RWPE2 (cell line): ENCODE measurements around the gene ZNF20.

Source experiments
- ATAC-seq: fragments of 200-7000 bp; cut with Tn5 transposase; 3 replicates; pipeline ENCODE4 v1.9.1; 2021; ENCODE audit warnings: low read depth
- DNase-seq: peaks from one replicate; pipeline ENCODE4 v3.0.0-alpha.2; 2020; ENCODE audit warnings: low spot score
- H3K27ac ChIP-seq: fragments of 450-650 bp; 2 replicates; pipeline ENCODE4 v1.5.1; 2017; ENCODE audit warnings: mild to moderate bottlenecking; ENCODE audit not compliant: poor library complexity, severe bottlenecking
- H3K27me3 ChIP-seq: fragments of 250-450 bp; sonication (Bioruptor Pico); 2 replicates; pipeline ENCODE4 v1.5.1; 2021; ENCODE audit warnings: mild to moderate bottlenecking, moderate library complexity; ENCODE audit not compliant: insufficient read depth, poor library complexity, severe bottlenecking
- H3K36me3 ChIP-seq: fragments of 250-450 bp; sonication (Bioruptor Pico); 2 replicates; pipeline ENCODE4 v1.5.1; 2020; ENCODE audit warnings: low read depth, mild to moderate bottlenecking, moderate library complexity
- H3K4me1 ChIP-seq: fragments of 250-450 bp; sonication (Bioruptor Pico); 2 replicates; pipeline ENCODE4 v1.5.1; 2021; ENCODE audit warnings: mild to moderate bottlenecking, moderate library complexity; ENCODE audit not compliant: insufficient read depth, poor library complexity, severe bottlenecking
- H3K4me3 ChIP-seq: fragments of 250-450 bp; sonication (Bioruptor Pico); 2 replicates; pipeline ENCODE4 v1.5.1; 2021; ENCODE audit warnings: mild to moderate bottlenecking, moderate library complexity; ENCODE audit not compliant: severe bottlenecking
- H3K9me3 ChIP-seq: fragments of 250-450 bp; sonication (Bioruptor Pico); 2 replicates; pipeline ENCODE4 v1.5.1; 2021; ENCODE audit warnings: mild to moderate bottlenecking, moderate library complexity; ENCODE audit not compliant: severe bottlenecking
- TF ChIP-seq, protein P1 (sequence below): fragments of 450-650 bp; IDR thresholded peaks from one replicate; pipeline ENCODE4 v1.5.1; 2017; ENCODE audit warnings: mild to moderate bottlenecking, moderate library complexity; ENCODE audit not compliant: poor library complexity, severe bottlenecking

The ZNF20 gene

DNA sequence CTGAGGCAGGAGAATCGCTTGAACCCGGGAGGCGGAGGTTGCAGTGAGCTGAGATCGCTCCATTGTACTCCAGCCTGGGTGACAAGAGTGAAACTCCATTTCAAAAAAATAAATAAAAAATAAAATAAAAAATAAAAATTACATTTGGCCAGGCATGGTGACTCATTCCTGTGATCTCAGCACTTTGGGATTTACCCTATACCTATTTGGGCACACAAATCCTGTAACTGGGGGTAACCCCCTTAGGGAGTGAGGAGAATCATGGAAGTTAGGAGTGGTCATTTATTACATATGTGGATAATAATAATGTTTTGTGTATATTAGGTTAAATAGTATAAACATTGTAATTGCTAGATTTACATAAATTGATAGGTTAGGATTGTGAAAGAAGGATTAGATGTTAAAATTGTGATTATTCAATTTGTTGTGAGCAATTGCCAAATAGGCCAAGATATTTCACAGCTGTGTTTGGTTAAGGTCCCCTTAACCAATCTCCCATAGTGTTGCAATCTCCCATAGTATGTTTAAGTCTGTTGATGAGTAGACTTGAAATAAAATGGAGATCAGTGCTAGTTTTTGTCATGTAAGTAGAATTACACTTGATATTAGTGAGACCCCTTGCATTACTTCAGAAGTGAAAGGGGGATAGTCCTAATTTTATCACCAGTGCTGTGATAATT lies 44.9 kb downstream of the ZNF20 start:
- Histone ChIP-seq H3K27me3 (no peaks in the 10 kb centered on the region), H3K9me3 (no peaks in the 10 kb centered on the region), H3K27ac (no peak overlapping the region)

DNA sequence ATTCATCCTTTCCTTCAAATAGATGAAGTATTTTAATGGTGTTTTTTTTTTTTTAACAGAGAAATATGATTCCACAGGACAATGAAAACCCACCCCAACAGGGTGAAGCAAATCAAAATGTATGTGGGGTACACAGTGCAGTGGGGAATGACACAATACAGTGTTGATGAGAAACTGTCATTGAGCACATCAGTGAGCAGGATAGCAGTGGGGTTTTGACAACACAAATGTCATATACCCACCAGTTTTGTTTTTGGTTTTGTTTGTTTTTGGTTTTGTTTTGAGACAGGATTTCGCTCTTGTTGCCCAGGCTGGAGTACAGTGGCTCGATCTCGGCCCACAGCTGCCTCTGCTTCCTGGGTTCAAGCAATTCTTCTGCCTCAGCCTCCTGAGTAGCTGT lies 46.4 kb downstream of the ZNF20 start:
- ATAC-seq (no peak), DNase-seq (no peak)
- Histone ChIP-seq H3K4me3 (no peak overlapping the region), H3K4me1 (peaks cover 5% of the 10 kb centered on the region), H3K27me3 (no peaks in the 10 kb centered on the region), H3K9me3 (no peaks in the 10 kb centered on the region), H3K36me3 (no peaks in the 10 kb centered on the region), H3K27ac (no peak overlapping the region)
- TF ChIP-seq, protein P1, sequence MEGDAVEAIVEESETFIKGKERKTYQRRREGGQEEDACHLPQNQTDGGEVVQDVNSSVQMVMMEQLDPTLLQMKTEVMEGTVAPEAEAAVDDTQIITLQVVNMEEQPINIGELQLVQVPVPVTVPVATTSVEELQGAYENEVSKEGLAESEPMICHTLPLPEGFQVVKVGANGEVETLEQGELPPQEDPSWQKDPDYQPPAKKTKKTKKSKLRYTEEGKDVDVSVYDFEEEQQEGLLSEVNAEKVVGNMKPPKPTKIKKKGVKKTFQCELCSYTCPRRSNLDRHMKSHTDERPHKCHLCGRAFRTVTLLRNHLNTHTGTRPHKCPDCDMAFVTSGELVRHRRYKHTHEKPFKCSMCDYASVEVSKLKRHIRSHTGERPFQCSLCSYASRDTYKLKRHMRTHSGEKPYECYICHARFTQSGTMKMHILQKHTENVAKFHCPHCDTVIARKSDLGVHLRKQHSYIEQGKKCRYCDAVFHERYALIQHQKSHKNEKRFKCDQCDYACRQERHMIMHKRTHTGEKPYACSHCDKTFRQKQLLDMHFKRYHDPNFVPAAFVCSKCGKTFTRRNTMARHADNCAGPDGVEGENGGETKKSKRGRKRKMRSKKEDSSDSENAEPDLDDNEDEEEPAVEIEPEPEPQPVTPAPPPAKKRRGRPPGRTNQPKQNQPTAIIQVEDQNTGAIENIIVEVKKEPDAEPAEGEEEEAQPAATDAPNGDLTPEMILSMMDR, result no peak

More for the DNA sequence above, 44.9 kb downstream of the ZNF20 start:
- TF ChIP-seq, protein P1, result no peak
- DNase-seq (no peak), ATAC-seq (peak; percentile 48; the same call in 2 of the 3 replicates)
- peaks cover 5% of the 10 kb centered on the region for H3K4me1 ChIP-seq
- no peaks in the 10 kb centered on the region for H3K36me3 ChIP-seq
- H3K4me3 ChIP-seq, result no peak overlapping the region

DNA sequence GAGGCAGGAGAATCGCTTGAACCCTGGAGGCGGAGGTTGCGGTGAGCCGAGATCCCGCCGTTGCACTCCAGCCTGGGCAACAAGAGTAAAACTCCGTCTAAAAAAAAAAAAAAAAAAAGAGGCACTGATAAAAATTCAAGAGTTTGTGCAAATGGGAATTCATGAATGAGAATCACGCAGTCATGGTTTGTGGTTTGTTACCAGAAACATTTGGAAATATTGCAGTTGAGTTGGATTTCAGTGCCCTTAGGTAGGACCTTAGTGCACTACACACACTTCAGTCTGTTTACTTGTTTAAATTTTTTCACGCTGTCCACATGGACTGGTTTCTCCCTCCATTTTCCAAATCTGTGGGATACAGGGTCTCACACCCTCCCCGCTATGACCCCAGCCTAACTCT lies 47.2 kb downstream of the ZNF20 start:
- TF ChIP-seq, protein P1, result no peak
- peak overlapping the region; percentile 37 for H3K4me3 ChIP-seq
- no peaks in the 10 kb centered on the region for H3K27me3 ChIP-seq
- DNase-seq (no peak), ATAC-seq (no peak)
- peaks cover 1% of the 10 kb centered on the region for H3K4me1 ChIP-seq
- H3K36me3 ChIP-seq, result no peaks in the 10 kb centered on the region
- no peak overlapping the region for H3K27ac ChIP-seq
- no peaks in the 10 kb centered on the region for H3K9me3 ChIP-seq

DNA sequence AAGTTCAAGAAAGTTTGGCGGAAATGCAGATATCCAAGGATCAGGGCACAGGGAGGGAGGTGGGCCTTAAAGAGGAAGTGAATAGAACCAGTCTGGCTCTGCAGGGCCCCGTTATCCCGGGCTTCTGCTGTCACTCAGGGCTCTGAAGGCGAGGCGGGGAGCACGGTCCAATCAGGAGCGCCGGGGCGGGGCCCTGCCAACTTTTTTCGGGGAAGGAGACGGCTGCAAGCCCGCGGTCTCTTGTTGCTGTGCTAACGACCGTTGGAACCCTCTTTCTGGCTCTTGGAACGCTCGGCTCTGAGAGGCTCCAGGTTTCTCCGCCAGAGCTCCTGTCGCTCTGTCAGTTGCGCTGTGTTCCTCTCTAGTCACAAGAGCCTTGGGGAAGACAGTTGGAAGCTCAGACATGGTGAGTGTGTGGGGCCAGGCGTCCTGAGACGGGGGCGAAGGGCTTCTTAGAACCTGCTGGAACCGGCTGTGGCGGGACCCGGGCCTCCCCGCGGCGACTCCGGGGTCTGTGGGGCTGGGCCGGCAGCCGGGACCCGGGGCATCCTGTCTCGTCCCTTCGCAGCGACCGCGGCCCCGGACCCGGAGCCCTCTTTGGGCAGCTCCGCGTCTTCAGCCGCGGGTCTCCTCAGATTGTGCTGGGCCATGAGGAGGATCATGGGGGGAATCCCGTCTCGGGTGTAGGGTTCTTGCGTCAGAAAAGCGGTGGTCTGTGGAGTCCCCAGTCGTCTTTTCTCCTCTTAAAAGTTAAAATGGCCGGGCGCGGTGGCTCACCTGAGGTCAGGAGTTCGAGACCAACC lies 47.9 kb downstream of the ZNF20 start:
- ATAC-seq (peak; percentile 82), DNase-seq (no peak)
- TF ChIP-seq, protein P1, result no peak
- Histone ChIP-seq H3K9me3 (no peaks in the 10 kb centered on the region), H3K4me3 (peak overlapping the region; percentile 37), H3K27ac (no peak overlapping the region), H3K36me3 (no peaks in the 10 kb centered on the region), H3K27me3 (no peaks in the 10 kb centered on the region), H3K4me1 (no peaks in the 10 kb centered on the region)
